GM19455 (cell line): ENCODE results near the gene BHLHE23.
"Not testable (repeated sequence)": the region's sequence is repeated elsewhere in the genome, so short reads cannot be mapped to it uniquely, and the experiment has no call there.

Experiments used
- ATAC-seq: cut with Tn5 transposase; IDR thresholded peaks from one replicate; pipeline ENCODE4 v1.9.1; 2021; ENCODE audit not compliant: unreplicated experiment

The BHLHE23 gene

DNA sequence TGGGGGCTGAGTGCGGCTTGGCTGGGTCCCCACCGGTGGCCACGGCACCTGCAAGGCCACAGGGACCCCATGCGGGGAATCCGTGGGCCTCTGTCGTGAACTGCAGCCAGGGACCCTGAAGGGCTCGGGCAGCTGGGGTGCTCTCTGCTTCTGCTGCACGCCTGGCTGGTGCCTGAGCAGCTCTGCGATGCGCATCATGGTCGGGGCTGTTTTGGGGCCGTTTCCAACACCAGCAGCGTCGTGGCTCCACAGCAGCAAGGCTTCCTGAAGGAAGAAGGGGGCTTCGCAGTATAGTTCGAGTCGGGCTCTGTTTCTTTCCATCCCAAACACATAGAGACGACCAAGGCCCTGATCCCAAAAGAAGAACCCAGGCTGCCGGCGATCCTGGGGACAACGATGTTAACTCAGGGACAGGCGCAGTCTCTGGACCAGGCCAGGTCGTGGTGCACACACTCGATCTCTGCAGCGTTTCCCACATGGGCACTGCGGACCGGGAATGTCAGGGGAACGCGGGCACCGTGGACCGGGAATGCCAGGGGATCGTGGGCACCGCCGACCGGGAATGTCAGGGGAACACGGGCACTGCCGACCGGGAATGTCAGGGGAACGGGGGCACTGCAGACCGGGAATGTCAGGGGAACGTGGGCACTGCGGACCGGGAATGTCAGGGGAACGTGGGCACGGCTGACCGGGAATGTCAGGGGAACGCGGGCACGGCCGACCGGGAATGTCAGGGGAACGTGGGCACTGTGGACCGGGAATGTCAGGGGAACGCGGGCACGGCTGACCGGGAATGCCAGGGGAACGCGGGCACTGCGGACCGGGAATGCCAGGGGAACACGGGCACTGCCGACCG is 36.8 kb upstream of the BHLHE23 start:
- no peak for ATAC-seq

DNA sequence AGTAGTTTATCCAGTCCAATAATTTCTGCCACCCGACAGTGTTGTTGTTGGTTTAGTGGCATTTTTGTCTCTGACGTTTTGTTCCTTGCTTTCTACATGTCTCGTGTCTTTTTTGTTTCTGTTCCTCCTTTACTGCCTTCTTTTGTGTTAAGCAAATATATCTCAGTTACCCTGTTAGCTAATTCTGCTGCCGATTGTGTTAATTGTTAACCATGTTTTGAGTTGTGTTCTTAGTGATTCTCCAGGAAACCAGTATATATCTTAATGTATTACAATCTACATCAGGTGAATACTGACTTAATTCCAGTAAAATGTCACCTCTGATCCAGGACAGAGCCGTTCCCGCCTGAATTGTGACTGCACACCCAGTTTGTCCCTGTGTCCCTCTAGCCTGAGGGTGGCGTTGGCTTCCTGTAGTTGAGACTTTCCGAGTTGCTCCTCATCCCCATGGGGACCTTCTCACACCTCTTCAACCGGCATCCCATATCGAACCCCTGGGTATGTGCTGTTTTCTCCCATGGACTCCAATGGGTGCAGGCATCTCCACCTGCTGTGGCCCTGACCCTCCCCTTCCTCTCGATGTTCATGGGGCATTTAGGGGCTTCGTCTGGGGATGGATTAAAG is 35.8 kb upstream of the BHLHE23 start:
- no peak for ATAC-seq

DNA sequence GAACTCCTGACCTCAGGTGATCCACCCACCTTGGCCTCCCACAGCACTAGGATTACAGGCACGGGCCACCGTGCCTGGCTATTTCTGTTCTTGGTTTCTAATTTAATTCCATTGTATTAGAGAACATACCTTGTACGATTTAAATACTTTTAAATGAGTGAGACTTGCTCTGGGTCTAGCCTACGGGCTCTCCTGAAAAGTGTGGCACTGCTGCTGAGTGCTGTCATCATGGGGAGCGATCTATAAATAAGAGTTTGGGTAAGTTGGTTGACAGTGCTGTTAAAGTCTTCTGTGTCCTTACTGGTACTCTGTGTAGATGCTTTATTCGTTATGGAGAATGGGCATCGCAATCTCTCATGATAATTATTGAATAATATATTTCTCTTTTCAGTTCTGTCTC is 35.0 kb upstream of the BHLHE23 start:
- no peak for ATAC-seq

DNA sequence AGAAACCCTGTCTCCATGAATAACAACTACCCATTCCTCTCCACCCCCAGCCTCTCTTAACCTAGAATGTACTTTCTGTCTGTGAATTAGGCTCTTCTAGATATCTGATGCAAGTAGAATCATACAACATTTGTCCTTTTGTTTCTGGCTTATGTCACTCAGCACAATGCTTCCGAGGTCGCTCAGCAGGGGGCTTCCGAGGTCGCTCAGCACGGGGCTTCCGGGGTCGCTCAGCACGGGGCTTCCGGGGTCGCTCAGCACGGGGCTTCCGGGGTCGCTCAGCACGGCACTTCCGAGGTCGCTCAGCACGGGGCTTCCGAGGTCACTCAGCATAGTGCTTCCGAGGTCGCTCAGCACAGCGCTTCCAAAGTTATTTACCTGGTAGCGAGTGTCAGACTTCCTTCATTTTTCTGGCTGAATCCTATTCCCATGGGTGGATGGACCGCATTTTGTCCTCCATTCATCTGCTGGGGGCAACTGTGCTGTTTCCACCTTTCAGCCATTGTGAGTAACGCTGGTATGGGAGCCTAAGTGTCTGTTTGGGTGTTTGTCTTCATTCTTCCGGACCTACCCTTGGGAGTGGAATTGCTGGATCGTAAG is 31.0 kb upstream of the BHLHE23 start:
- ATAC-seq, result no peak

DNA sequence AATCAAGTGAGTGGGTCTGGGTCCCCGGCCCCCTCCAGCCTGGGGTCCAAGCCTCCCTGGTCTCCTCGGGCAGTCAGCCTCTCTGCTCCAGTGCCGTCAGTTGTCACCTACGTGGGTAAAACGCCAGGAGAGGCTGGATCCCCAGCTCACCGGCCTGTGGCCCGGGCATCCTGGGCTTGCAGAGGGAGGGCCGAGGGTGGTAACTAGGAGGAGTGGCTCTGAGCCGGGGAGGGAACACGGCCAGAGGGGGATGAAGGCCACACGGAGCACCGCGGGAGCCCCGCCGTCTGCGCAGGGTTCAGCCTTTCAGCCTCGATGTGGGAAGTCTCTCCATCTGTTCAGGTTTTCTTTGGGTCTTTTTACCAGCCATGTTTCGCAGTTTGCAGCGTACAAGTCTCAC is 29.5 kb upstream of the BHLHE23 start:
- no peak for ATAC-seq

DNA sequence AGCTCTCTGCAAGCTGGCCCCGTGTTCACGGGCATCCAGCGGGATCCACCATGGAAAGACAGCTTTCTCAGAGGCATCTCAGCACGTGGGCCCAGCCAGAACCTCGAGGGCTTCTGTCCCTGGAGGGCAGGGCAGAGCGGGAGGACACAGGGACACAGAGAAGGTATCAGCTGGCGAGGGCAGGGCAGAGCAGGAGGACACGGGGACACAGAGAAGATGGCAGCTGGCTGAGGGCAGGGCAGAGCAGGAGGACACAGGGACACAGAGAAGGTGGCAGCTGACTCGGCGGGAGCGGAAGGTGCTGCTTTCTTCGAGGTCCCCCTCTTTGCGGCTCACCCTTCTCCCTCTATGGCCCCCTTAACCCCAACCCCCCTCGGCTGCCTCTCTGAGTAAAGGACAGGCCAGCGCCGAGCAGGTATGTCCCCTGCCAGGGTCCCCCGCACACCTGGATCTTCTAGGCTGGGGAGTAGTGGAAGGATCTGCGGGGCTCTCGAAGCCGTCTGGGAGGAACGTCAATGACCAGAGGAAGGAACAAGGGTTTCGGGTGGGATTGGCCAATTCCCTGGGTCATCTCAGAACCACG is 28.9 kb upstream of the BHLHE23 start:
- no peak for ATAC-seq

DNA sequence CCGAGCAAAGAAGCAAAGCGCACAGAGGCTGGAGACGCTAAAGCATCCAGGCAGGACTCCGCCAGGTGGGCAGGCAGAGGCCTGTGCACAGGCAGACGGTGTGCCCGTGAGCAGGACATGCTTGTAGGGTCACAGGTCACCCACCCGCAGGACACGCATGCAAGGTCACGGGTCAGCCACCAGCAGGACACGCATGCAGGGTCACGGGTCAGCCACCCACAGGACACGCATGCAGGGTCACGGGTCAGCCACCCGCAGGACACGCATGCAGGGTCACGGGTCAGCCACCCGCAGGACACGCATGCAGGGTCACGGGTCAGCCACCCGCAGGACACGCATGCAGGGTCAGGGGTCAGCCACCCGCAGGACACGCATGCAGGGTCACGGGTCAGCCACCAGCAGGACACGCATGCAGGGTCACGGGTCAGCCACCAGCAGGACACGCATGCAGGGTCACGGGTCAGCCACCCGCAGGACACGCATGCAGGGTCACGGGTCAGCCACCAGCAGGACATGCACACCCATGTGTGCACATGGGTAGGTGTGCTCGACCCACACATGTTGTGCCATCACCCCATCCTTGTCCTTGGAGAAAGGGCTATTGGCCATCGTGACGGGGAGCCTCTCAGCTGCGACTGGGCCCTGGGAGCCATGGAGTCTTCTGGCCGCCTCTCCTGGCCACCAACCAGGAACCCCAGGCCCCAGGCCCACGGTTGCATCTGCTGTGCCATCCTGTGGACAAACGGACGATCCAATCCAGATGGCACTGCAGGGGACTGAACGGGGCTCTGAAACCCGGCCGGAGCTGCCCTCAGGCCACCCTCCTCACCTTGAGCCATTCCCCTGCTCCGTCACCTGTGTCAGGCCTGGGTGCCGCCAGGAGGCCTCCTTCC is 28.2 kb upstream of the BHLHE23 start:
- ATAC-seq, result not testable (repeated sequence)

DNA sequence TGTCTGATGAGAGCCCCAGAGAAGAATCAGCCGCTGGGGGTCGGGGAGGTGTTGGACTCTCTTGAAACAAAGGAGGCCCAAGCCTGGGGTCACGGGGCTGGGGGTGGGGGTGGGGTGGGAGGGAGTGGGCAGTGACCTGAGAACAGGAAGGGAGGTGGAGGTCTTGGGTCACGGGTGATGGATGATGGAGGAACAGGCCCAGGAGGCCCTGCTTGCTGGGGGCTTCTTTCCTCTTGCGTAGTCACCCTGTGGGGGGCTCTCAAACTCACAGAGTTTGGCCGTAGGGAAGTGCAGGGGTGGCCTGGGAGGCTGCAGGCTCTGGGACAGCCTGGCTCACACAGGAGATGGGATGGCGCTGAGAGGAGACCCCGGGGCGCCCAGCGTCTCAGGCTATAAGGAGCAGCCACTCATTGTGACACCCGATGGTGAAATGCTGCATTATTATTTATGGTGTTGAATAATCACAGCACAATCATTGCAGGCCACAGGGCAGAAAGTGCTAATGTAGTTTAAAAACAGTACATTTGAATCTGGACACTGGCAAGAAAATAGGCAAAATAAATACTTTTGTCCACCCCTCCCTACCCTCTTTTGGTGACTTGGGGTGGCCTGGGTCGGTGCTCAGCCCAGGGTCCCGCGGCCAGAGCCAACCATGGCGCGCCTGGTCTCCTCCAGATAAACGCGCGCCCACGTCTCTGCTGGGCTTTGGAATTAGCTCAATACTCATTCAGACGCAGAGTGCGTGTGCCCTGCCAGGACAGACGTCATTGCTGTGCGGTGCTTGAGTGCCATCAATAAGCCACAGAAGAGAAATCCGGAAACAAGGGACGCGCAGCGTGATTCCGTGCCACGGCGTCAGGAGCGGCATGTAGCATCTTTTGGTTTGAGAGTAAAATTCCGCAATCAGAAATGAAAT is 27.3 kb upstream of the BHLHE23 start:
- no peak for ATAC-seq

DNA sequence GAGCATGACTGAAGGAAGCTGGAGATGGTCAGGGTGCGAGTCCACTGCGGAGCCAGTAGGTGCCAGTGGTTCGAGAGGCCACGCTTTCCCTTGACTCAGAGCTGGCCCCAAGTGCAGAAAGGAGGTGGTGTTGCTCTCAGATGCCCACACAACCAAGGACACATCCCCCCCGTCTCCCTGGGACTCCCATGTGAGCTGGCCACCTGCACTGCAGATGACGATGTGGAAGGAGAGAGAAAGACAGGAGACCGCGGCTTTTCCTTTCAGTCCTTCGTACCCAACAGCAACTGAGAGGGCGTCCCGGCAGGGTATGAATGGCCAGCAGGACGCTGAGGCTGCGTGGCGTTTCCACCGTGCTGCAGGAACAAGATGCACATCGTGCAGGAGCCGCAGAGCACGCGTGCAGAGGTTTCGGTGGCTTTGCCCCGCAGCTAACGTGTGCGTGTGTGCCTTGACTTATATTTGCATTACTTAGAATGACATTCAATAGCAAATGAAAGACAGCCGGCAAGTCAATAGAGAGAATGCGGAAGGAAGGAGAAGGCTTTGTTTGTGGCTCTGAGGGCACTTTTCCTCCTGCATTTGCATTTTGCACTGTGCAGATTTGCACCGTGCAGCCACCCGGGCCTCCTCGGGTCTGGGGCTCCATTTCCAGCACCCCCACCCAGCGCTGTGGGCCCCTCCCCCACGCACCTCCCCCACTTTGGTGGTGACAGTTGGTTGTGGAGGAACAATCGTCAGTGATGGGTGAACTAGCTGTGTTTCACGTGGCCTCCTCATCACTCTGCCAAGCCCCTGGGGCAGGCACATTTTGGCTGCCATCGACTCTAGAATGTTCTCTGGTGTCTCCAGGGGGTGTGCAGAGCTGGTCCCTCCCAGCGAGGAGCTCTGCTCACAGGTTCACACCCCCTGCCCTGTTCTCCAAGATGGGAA is 26.4 kb upstream of the BHLHE23 start:
- no peak for ATAC-seq

DNA sequence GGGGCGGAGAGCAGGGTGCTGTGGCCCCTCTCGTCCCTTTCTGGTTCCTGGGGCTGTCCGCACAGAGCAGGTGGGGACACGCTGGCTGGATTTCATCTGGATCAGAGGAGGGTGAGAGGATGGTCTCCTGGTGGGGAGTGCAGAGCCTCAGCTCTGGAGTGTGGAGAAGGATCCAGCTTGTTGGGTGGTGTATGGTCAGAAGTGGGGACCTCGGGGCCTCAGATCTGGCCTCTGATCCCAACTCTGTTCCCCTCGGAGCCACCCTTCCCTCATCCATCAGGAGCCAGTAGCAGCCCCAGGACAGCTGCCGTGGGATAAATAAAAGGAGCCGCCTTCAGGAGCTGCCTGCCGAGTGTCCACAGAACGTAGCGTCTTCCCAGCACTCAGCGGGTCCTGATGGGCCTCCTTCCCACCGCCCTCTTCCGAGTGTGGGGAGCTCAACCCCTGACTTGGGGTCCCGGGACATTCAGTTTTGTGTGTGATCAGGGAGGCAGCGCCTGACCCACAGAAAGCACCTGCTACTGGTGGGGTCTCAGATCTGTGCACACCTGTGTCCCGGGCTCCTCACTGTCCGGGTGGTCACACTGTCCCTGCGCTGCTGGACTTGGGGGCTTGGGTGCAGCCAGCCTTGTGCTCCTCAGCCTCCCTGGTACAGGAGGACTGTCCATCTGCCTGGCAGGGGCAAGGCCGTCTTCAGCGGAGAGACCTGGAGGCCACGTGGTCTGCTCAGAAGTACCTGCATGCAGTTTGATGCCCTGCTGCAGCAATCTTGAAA is 25.4 kb upstream of the BHLHE23 start:
- ATAC-seq, result no peak

DNA sequence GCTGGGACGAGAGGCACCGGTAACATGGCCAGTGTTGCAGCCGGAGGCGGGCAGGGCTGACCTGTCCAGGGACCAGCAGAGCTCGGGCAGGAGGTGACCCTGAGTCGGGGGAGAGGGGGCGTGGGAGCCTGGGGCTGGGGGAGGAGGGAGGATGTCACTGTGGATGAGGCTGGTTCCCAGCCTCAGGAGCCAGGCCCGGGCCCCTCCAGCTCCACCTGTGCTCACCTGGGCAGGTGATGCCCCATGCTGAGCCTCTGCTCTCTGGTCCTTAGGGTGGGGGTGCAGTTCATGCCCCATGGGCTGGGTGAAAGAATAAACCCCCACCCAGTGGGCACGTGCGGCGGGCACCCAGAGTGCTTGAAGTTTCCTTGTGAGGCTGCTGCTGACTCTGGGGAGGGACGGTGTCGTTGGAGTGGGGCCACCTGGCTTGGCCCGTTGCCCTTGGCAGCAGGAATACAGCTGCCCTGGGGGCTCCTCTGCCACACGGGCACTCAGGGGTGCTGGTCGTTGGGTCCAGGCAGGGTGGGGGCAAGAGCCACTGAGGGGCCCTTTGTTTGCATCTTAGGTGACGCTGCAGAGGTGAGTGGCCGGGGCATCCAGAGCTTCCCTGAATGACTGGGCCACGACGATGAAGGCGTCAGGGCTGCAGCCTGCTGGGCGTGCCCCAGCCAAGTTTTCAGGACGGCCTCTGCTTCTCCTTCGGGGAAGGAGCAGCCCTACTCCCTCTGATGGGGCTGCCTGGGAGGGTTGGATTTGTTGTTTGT is 24.7 kb upstream of the BHLHE23 start:
- ATAC-seq, result no peak

DNA sequence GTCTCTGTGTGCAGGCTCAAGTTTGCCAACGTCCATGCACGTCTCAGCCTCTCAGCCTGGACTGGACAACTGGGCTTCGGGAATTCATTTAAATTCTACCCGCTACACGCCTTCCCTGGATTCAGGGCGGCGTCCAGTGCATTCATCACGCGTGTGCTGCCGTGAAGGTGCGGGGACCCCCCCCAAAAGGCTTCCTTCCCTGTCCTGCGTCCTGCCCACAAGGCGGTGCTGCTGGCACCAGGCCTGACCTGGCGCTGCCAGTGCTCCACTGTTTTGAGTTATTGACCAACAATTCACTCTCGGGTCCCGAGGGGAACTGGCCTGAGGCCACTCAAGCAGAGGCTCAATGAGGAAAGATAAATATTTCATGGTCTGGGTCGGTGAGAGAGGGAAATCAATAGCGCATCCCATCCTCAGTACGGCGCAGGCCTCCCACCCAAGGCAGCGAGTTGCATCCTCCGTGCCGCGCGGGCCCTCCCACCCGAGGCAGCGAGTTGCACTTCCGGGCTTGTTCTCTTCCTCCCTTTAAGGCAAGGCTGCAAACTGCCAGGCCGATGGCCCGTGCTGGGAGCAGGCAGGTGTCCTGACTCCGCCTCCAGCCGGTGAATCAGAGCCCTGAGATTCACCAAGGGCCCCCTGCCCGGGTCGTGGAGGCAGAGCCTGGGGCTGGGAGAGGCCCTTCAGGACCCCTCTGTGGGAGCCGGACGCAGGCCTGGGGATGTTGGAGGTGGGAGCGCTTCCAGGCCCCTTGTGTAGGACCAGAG is 22.8 kb upstream of the BHLHE23 start:
- ATAC-seq, result no peak

DNA sequence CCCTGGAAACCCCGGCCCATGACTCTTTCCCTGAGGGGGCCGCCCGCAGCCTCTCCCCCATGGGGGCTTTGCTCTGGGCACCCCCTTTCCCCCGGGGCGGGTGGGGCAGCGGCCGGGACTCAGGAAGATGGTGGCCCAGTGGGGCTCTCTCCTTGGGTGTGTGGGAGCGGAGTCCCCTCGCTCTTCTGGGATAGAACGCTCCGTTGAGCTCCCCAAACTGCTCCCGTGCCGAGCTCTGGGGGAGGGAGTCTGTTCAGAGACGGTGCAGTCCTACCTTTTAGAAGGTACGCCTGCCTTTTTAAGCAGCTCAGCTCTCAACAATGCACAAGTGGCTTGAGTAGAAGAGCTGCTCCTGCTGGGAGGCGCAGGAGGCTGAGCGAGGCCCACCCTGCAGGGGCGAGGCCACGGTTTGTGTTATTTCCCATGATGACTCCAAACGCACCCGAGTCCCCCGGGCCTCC is 21.7 kb upstream of the BHLHE23 start:
- ATAC-seq, result no peak

DNA sequence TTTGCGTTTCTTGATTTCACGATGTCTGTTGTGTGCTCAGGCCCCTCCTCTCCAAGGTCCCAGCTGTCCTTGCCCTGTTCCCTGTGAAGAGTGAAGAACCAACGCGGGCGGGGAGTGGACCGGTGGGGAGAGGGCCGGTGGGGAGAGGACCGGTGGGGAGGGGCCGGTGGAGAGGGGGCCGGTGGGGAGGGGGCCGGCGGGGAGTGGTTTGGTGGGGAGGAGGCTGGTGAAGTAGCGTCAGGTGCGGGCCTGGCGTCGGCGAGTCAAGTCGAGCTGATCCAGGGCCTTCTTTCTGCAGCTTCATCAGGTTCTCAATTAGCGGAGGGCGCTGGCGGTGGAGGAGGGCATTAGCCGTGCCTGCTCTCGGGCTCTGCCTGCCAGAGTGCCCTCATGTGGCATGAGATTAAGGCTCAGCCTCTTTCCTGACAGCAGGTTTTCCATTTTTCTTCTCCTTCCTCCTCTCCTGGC is 21.2 kb upstream of the BHLHE23 start:
- ATAC-seq, result no peak

DNA sequence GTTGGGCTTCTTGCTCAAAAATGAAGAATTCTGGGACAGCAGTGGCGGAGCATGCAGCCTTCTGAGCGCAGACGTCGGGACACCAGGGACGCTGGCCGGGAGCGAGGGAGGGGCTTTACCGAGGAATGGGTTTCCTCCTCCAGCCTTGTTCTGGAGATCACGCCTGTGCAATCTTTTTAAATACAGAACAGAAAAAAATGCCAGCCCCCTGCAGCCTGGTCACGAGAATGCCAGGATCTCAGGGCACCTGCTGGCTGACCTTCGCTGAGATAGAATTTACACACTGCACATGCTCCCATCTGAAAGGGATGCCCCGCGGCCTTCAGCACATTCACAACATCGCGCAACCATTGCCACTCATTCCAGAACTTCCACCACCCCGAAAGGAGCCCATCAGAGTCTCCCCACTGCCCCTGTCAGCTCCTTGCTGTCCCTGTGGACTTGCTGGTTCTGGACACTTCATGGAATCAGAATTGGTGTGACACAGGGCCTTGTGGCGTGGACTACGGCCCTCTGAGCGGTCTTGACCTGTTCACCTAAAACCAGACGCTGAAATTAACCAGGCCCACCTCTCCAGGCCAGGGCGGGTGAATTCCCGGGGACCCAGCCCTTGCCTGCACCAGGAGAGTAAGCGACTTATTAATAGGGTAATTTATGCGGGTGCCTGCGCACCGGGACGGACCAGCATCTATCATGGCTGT is 20.6 kb upstream of the BHLHE23 start:
- ATAC-seq, result no peak
